Karpas-422 (cell line): ENCODE measurements around the gene NSUN3. TPM values are rescaled to one million over a fixed set of nuclear protein-coding genes. Genes with fewer than 3 reads are reported as not detected.

Source experiments
- DNase-seq: peaks from one replicate; pipeline ENCODE4 v3.0.0-alpha.2; 2015
- H2AFZ ChIP-seq: fragments of 200-600 bp; sonication (generic); 2 replicates; pipeline ENCODE4 v1.6.1; 2014; ENCODE audit warnings: antibody characterized with exemption, low read length, mixed read lengths
- H3K27ac ChIP-seq: fragments of 200-600 bp; sonication (generic); 2 replicates; pipeline ENCODE4 v1.5.1; 2014; ENCODE audit warnings: mild to moderate bottlenecking, low read length, moderate library complexity
- H3K27me3 ChIP-seq: fragments of 200-600 bp; sonication (generic); 2 replicates; pipeline ENCODE4 v1.6.1; 2014; ENCODE audit warnings: low read length, mixed read lengths
- H3K36me3 ChIP-seq: fragments of 200-600 bp; sonication (generic); 2 replicates; pipeline ENCODE4 v1.6.1; 2014; ENCODE audit warnings: low read length, mixed read lengths; ENCODE audit not compliant: insufficient read depth
- H3K4me1 ChIP-seq: fragments of 200-600 bp; sonication (generic); 2 replicates; pipeline ENCODE4 v1.6.1; 2014; ENCODE audit warnings: mild to moderate bottlenecking, low read length, mixed read lengths
- H3K4me2 ChIP-seq: fragments of 200-600 bp; sonication (generic); 2 replicates; pipeline ENCODE4 v1.6.1; 2014; ENCODE audit warnings: low read length, low read depth, mild to moderate bottlenecking; ENCODE audit not compliant: poor library complexity, severe bottlenecking
- H3K4me3 ChIP-seq: fragments of 200-600 bp; sonication (generic); 2 replicates; pipeline ENCODE4 v1.5.1; 2014; ENCODE audit warnings: mild to moderate bottlenecking, antibody characterized with exemption, low read length, mixed read lengths
- H3K79me2 ChIP-seq: fragments of 200-600 bp; sonication (generic); 2 replicates; pipeline ENCODE4 v1.6.1; 2014; ENCODE audit warnings: mild to moderate bottlenecking, low read length, mixed read lengths
- H3K9ac ChIP-seq: fragments of 200-600 bp; sonication (generic); 2 replicates; pipeline ENCODE4 v1.6.0; 2014; ENCODE audit warnings: low read length
- H3K9me2 ChIP-seq: fragments of 200-600 bp; sonication (generic), shearing (Covaris generic); replicated peaks from 2 replicates; pipeline ENCODE4 v1.6.0; 2014; ENCODE audit warnings: mild to moderate bottlenecking, low read length, moderate library complexity; ENCODE audit not compliant: insufficient read depth
- H3K9me3 ChIP-seq: fragments of 300-700, 200-600 bp; sonication (generic); 2 replicates; pipeline ENCODE4 v1.6.1; 2014; ENCODE audit warnings: low read length, mixed read lengths
- H4K20me1 ChIP-seq: fragments of 200-600 bp; sonication (generic); 2 replicates; pipeline ENCODE4 v1.6.1; 2014; ENCODE audit warnings: mild to moderate bottlenecking, antibody characterized with exemption, low read length, low read depth; ENCODE audit not compliant: insufficient read depth
- total RNA-seq: library from RNA; depleted of rRNA; stranded (reverse); fragments of >200 nt; shearing (Covaris generic); gene quantifications from 2 replicates; pipeline ENCODE4 v1.2.3, GENCODE V29; 2014; ENCODE audit warnings: low replicate concordance; rRNA removed

The NSUN3 gene
- total RNA-seq, 1 experiment from 2014 or later, result 36.9 TPM

- Histone ChIP-seq H2AFZ (no peak overlapping the region), H3K9me2 (no peaks in the 10 kb centered on the region), H3K9ac (no peak overlapping the region), H3K4me3 (no peak overlapping the region), H3K4me2 (no peak overlapping the region), H3K79me2 (no peaks in the 10 kb centered on the region), H4K20me1 (no peaks in the 10 kb centered on the region), H3K4me1 (peaks cover 10% of the 10 kb centered on the region), H3K27ac (no peak overlapping the region), H3K27me3 (no peaks in the 10 kb centered on the region), H3K36me3 (no peaks in the 10 kb centered on the region), H3K9me3 (no peaks in the 10 kb centered on the region)
- no peak for DNase-seq
Measured at GRCh38 chr3:94171954-94172353, 109.1 kb downstream of the NSUN3 start.

GRCh38 chr3:94172695-94173310, 109.9 kb downstream of the NSUN3 start:
- Histone ChIP-seq H2AFZ (no peak overlapping the region), H3K27ac (no peak overlapping the region), H3K9ac (no peak overlapping the region), H3K79me2 (no peaks in the 10 kb centered on the region), H3K9me2 (no peaks in the 10 kb centered on the region), H4K20me1 (no peaks in the 10 kb centered on the region), H3K4me1 (peaks cover 10% of the 10 kb centered on the region), H3K4me2 (no peak overlapping the region), H3K4me3 (no peak overlapping the region), H3K9me3 (no peaks in the 10 kb centered on the region), H3K27me3 (no peaks in the 10 kb centered on the region), H3K36me3 (no peaks in the 10 kb centered on the region)
- DNase-seq, result no peak

DNA sequence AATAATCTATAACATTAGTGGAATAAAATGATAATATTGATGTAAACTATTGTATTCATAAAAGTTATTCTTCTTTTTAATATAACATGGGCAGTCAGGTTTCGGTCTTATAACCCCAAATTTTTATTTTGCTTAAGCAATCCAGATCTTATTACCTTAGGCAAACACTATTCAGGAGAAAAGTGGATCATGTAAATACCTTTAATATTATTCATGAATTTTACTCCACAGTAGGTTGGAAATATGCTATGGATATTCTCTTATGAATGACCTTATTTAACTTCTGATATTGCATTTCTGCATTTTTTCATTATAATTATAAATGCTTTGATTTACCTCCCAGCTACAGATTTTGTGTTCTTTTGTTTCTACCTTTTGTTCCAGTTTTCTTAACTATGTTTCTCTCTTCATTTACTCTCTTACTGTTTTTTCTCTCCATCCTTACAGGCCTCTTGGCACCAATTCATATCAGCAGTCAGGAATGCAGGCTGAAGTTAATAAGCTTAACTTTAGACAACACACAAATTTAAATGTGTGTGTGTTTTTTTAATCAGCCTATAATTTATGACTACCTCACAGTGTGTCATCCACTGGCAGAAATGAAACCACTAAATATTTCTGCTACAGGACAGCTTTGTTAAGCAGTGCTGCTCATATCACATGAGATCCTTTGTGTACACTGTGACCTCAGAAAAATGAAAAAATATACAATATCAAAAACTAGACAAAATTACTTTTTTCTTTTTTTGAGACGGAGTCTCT, 111.0 kb downstream of the NSUN3 start:
- Histone ChIP-seq H3K9me3 (no peaks in the 10 kb centered on the region), H3K79me2 (no peaks in the 10 kb centered on the region), H2AFZ (no peak overlapping the region), H3K27ac (no peak overlapping the region), H3K9ac (no peak overlapping the region), H3K4me3 (no peak overlapping the region), H4K20me1 (no peaks in the 10 kb centered on the region), H3K27me3 (no peaks in the 10 kb centered on the region), H3K36me3 (no peaks in the 10 kb centered on the region), H3K9me2 (no peaks in the 10 kb centered on the region), H3K4me2 (no peak overlapping the region), H3K4me1 (peaks cover 10% of the 10 kb centered on the region)
- DNase-seq, result no peak

- Histone ChIP-seq H3K4me3 (no peak overlapping the region), H3K4me1 (peaks cover 10% of the 10 kb centered on the region), H4K20me1 (no peaks in the 10 kb centered on the region), H3K27me3 (no peaks in the 10 kb centered on the region), H3K9me3 (no peaks in the 10 kb centered on the region), H3K27ac (no peak overlapping the region), H3K36me3 (no peaks in the 10 kb centered on the region), H3K4me2 (peak overlapping the region; percentile 21), H3K9ac (no peak overlapping the region), H2AFZ (no peak overlapping the region), H3K9me2 (no peaks in the 10 kb centered on the region), H3K79me2 (no peaks in the 10 kb centered on the region)
- DNase-seq, result no peak
Measured at GRCh38 chr3:94175677-94176076, 112.8 kb downstream of the NSUN3 start.

- peaks cover 10% of the 10 kb centered on the region for H3K4me1 ChIP-seq
- no peaks in the 10 kb centered on the region for H3K27me3 ChIP-seq
- peak overlapping the region; percentile 39 for H3K4me2 ChIP-seq
- no peaks in the 10 kb centered on the region for H3K9me3 ChIP-seq
- no peak overlapping the region for H3K27ac ChIP-seq
- no peak overlapping the region for H3K9ac ChIP-seq
- no peaks in the 10 kb centered on the region for H3K36me3 ChIP-seq
- no peaks in the 10 kb centered on the region for H3K9me2 ChIP-seq
- no peak overlapping the region for H2AFZ ChIP-seq
- H3K4me3 ChIP-seq, result peak overlapping the region; percentile 20; the same call in 1 of the 2 replicates
- no peaks in the 10 kb centered on the region for H4K20me1 ChIP-seq
- DNase-seq, result no peak
- H3K79me2 ChIP-seq, result no peaks in the 10 kb centered on the region
Measured at GRCh38 chr3:94176988-94177745, 114.3 kb downstream of the NSUN3 start.

Other genes with a start within 250 kb of the NSUN3 start
- 1.3 and 2.0 TPM in 2 replicates for gene PROS1, start 89.2 kb upstream of the NSUN3 start, total RNA-seq
- gene ARL13B, start 82.9 kb upstream of the NSUN3 start, total RNA-seq, result 16.5 and 17.7 TPM in 2 replicates
- gene STX19, start 34.5 kb upstream of the NSUN3 start, total RNA-seq, result not detected in 2 replicates
- gene DHFR2, start 145 bp upstream of the NSUN3 start, total RNA-seq, result 5.6 and 7.9 TPM in 2 replicates